COR-L47 (cell line): Measurements from ENCODE around the gene CFAP61.
A peak's percentile ranks its signal among the peaks of the same experiment; 100 is the strongest.
"Not testable (repeated sequence)": the region's sequence is repeated elsewhere in the genome, so short reads cannot be mapped to it uniquely, and the experiment has no call there.

Source experiments
- DNase-seq: peaks from one replicate; lab custom pipeline; 2025; lab: John Stamatoyannopoulos, UW

CFAP61 gene

GRCh38 chr20:20095114-20095872 is 43.0 kb downstream of the CFAP61 start:
- no peak for DNase-seq

GRCh38 chr20:20096421-20096820 is 44.1 kb downstream of the CFAP61 start:
- peak; percentile 28 for DNase-seq

- no peak for DNase-seq
Measured at GRCh38 chr20:20100881-20101280, 48.5 kb downstream of the CFAP61 start.

GRCh38 chr20:20102163-20102562 is 49.8 kb downstream of the CFAP61 start:
- DNase-seq: no peak

- DNase-seq: no peak
Measured at GRCh38 chr20:20102716-20103258, 50.5 kb downstream of the CFAP61 start.

GRCh38 chr20:20103486-20103885 is 51.2 kb downstream of the CFAP61 start:
- DNase-seq: no peak

GRCh38 chr20:20123187-20123586 is 70.9 kb downstream of the CFAP61 start:
- not testable (repeated sequence) for DNase-seq

- DNase-seq: peak; percentile 45
Measured at GRCh38 chr20:20130399-20130798, 78.1 kb downstream of the CFAP61 start.

- DNase-seq: no peak
Measured at GRCh38 chr20:20134941-20135575, 82.7 kb downstream of the CFAP61 start.

- no peak for DNase-seq
Measured at GRCh38 chr20:20136313-20136712, 84.0 kb downstream of the CFAP61 start.

- no peak for DNase-seq
Measured at GRCh38 chr20:20137851-20138250, 85.5 kb downstream of the CFAP61 start.

- DNase-seq: no peak
Measured at GRCh38 chr20:20138301-20139064, 86.2 kb downstream of the CFAP61 start.

GRCh38 chr20:20139403-20139802 is 87.1 kb downstream of the CFAP61 start:
- no peak for DNase-seq

- no peak for DNase-seq
Measured at GRCh38 chr20:20143165-20143564, 90.8 kb downstream of the CFAP61 start.

- no peak for DNase-seq
Measured at GRCh38 chr20:20143646-20144045, 91.3 kb downstream of the CFAP61 start.

- no peak for DNase-seq
Measured at GRCh38 chr20:20148779-20149178, 96.4 kb downstream of the CFAP61 start.

- no peak for DNase-seq
Measured at GRCh38 chr20:20150241-20150640, 97.9 kb downstream of the CFAP61 start.

- no peak for DNase-seq
Measured at GRCh38 chr20:20160520-20160919, 108.2 kb downstream of the CFAP61 start.

- DNase-seq: no peak
Measured at GRCh38 chr20:20161611-20162010, 109.3 kb downstream of the CFAP61 start.

GRCh38 chr20:20167698-20168097 is 115.4 kb downstream of the CFAP61 start:
- no peak for DNase-seq

GRCh38 chr20:20173254-20173653 is 120.9 kb downstream of the CFAP61 start:
- DNase-seq: no peak

- no peak for DNase-seq
Measured at GRCh38 chr20:20174089-20174835, 121.9 kb downstream of the CFAP61 start.
